Lower leg skin (tissue), 4 donors: ENCODE measurements around the gene FAM13B. TPM values are rescaled to one million over a fixed set of nuclear protein-coding genes. Genes with fewer than 3 reads are reported as not detected.
"Not testable (repeated sequence)": the region's sequence is repeated elsewhere in the genome, so short reads cannot be mapped to it uniquely, and the experiment has no call there.

ENCODE experiments used
- DNase-seq, 2 donors: peaks; one replicate each; pipeline ENCODE4 v3.0.0-alpha.2; 2019; ENCODE audit warnings: low spot score in 2 of 2
- H3K4me3 ChIP-seq: fragments of 200-600 bp; sonication (generic); 2 replicates; pipeline ENCODE4 v1.5.1; 2017; ENCODE audit warnings: mild to moderate bottlenecking, low read depth; ENCODE audit not compliant: poor library complexity, severe bottlenecking
- CTCF ChIP-seq, 3 donors: fragments of 450-650 bp; IDR thresholded peaks; one replicate each; pipeline ENCODE4 v1.5.1; 2016; ENCODE audit warnings: antibody characterized with exemption in 3 of 3, mild to moderate bottlenecking in 3 of 3, moderate library complexity in 2 of 3
- POLR2A ChIP-seq, 2 donors: fragments of 450-650 bp; IDR thresholded peaks; one replicate each; pipeline ENCODE4 v1.6.1; 2016 to 2017; ENCODE audit warnings: antibody characterized with exemption in 2 of 2, mild to moderate bottlenecking in 1 of 2, moderate library complexity in 1 of 2
- WGBS, 2 donors: methylation state at CpG; one replicate each; pipeline ENCODE4 v1.1.5; 2018; 5-methylcytosine and 5-hydroxymethylcytosine counted together
- intact Hi-C: fragments of 100-400 bp; cut with DNase I; formaldehyde crosslinking; loops from one replicate; pipeline ENCODE4 v1.15.0; 2023; ENCODE audit warnings: low total_unique reads
- total RNA-seq, 4 donors: library from RNA; depleted of rRNA; stranded (reverse); fragments of >200 nt; gene quantifications; one replicate each; pipeline ENCODE4 v1.1.0, GENCODE V29; 2016

The FAM13B gene
- total RNA-seq, 4 donors from 2014 or later = 17.9 to 25.6 (median 21.4) TPM

GRCh38 chr5:138054206-138054605 is 21.3 kb upstream of the FAM13B start:
- intact Hi-C loops = no loop called here
- WGBS, 2 donors = 40 to 45% methylated on average over 3 of the region's 3 CpGs
- TF ChIP-seq POLR2A (IDR thresholded peaks at IDR 0.05) = no peak
- no peak for TF ChIP-seq CTCF (IDR thresholded peaks at IDR 0.05)
- DNase-seq = no peak
- no peak overlapping the region for H3K4me3 ChIP-seq

GRCh38 chr5:138053554-138053953 is 20.7 kb upstream of the FAM13B start:
- no peak for DNase-seq
- TF ChIP-seq POLR2A (IDR thresholded peaks at IDR 0.05) (no peak), CTCF (IDR thresholded peaks at IDR 0.05) (no peak)
- intact Hi-C loops = no loop called here
- H3K4me3 ChIP-seq = no peak overlapping the region
- 76 to 81% methylated on average over 3 of the region's 3 CpGs for WGBS, 2 donors

GRCh38 chr5:138052718-138053117 is 19.8 kb upstream of the FAM13B start:
- DNase-seq, H3K4me3 ChIP-seq, intact Hi-C loops: not testable (repeated sequence)
- WGBS, 2 donors = 90 to 100% methylated on average over 1 of the region's 1 CpG

GRCh38 chr5:138051441-138052296 is 18.8 kb upstream of the FAM13B start:
- WGBS, 2 donors = 51 to 56% methylated on average over 9 of the region's 9 CpGs
- no peak overlapping the region for H3K4me3 ChIP-seq
- no peak for DNase-seq
- intact Hi-C loops = no loop called here
- TF ChIP-seq CTCF (IDR thresholded peaks at IDR 0.05) (no peak), POLR2A (IDR thresholded peaks at IDR 0.05) (no peak)

GRCh38 chr5:138045283-138045682 is 12.4 kb upstream of the FAM13B start:
- intact Hi-C loops = not testable (repeated sequence)
- 94 to 97% methylated on average over 3 of the region's 3 CpGs for WGBS, 2 donors

GRCh38 chr5:138038826-138039225 is 5.9 kb upstream of the FAM13B start:
- no peak overlapping the region for H3K4me3 ChIP-seq
- WGBS, 2 donors = 84 to 93% methylated on average over 1 of the region's 1 CpG
- DNase-seq = no peak
- TF ChIP-seq CTCF (IDR thresholded peaks at IDR 0.05) = no peak
- no peak for TF ChIP-seq POLR2A (IDR thresholded peaks at IDR 0.05)
- intact Hi-C loops = no loop called here

More at GRCh38 chr5:138045283-138045682, 12.4 kb upstream of the FAM13B start:
- not testable (repeated sequence) for DNase-seq, H3K4me3 ChIP-seq
